HL-60 (cell line): Measurements from ENCODE around the gene HTR2B.

Experiments used
- POLR2AphosphoS5 ChIP-seq: IDR thresholded peaks from 2 replicates; pipeline ENCODE4 v1.6.1; 2012; ENCODE audit warnings: low read depth
- TF ChIP-seq, protein P1 (sequence below): IDR thresholded peaks from one replicate; pipeline ENCODE4 v1.5.1; 2011; ENCODE audit warnings: low read length, control low read depth, inconsistent platforms; ENCODE audit not compliant: insufficient read depth
- TF ChIP-seq, protein P2 (sequence below): IDR thresholded peaks from 2 replicates; pipeline ENCODE4 v1.6.1; 2012; ENCODE audit warnings: low read depth; ENCODE audit not compliant: insufficient replicate concordance

GRCh38 chr2:231111987-231112386 is 12.9 kb downstream of the HTR2B start:
- TF ChIP-seq, protein P1, sequence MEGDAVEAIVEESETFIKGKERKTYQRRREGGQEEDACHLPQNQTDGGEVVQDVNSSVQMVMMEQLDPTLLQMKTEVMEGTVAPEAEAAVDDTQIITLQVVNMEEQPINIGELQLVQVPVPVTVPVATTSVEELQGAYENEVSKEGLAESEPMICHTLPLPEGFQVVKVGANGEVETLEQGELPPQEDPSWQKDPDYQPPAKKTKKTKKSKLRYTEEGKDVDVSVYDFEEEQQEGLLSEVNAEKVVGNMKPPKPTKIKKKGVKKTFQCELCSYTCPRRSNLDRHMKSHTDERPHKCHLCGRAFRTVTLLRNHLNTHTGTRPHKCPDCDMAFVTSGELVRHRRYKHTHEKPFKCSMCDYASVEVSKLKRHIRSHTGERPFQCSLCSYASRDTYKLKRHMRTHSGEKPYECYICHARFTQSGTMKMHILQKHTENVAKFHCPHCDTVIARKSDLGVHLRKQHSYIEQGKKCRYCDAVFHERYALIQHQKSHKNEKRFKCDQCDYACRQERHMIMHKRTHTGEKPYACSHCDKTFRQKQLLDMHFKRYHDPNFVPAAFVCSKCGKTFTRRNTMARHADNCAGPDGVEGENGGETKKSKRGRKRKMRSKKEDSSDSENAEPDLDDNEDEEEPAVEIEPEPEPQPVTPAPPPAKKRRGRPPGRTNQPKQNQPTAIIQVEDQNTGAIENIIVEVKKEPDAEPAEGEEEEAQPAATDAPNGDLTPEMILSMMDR = no peak
- no peak for TF ChIP-seq POLR2AphosphoS5
- TF ChIP-seq, protein P2, sequence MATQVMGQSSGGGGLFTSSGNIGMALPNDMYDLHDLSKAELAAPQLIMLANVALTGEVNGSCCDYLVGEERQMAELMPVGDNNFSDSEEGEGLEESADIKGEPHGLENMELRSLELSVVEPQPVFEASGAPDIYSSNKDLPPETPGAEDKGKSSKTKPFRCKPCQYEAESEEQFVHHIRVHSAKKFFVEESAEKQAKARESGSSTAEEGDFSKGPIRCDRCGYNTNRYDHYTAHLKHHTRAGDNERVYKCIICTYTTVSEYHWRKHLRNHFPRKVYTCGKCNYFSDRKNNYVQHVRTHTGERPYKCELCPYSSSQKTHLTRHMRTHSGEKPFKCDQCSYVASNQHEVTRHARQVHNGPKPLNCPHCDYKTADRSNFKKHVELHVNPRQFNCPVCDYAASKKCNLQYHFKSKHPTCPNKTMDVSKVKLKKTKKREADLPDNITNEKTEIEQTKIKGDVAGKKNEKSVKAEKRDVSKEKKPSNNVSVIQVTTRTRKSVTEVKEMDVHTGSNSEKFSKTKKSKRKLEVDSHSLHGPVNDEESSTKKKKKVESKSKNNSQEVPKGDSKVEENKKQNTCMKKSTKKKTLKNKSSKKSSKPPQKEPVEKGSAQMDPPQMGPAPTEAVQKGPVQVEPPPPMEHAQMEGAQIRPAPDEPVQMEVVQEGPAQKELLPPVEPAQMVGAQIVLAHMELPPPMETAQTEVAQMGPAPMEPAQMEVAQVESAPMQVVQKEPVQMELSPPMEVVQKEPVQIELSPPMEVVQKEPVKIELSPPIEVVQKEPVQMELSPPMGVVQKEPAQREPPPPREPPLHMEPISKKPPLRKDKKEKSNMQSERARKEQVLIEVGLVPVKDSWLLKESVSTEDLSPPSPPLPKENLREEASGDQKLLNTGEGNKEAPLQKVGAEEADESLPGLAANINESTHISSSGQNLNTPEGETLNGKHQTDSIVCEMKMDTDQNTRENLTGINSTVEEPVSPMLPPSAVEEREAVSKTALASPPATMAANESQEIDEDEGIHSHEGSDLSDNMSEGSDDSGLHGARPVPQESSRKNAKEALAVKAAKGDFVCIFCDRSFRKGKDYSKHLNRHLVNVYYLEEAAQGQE = no peak
